ENCODE data around the gene WDR33. TPM values are rescaled to one million over a fixed set of nuclear protein-coding genes. Genes with fewer than 3 reads are reported as not detected.

WDR33 gene
- total and polyA plus RNA-seq, 9 of the 15 experiments (the other 6 are each of a cell fraction or from before 2014, with no cell fraction given), result 24.2 to 57.4 (median 38.4) TPM

DNA sequence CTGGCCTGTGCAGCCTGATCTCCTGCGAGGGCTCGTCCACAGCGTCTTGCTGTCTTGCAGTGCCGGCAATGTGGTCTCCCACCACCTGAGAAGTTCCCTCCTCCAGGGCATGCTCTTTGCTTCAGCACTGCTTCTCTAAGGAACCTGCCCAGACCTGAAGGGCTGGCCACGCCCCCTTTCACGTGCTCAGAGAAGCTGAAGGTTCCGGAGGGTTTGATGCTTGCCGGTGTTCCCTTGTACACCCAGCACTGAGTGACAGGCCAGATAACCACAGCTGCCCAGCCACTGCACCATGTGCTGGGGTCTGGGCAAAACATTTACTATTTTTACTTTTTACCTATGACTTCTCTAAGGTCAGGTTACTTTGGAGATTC, 48.7 kb upstream of the WDR33 start:
- FAIRE-seq (peak; percentile 82), DNase-seq (ENCODE audit: extremely low read depth in 1 of 4, low spot score in 3 of 4) (peak; percentile 69 to 91 (median 72)), ATAC-seq (peak; percentile 62)
- no TSS peak for BruUV-seq (replicated peaks)
- intact Hi-C loops (cut with micrococcal nuclease), result loop anchor here (5.0 kb wide), 3 partner anchors 168 to 373 kb away; partner anchors contain the start of genes SAP130 and UGGT1
- Histone ChIP-seq H2AFZ (ENCODE audit: low read depth, low read length) (peak overlapping the region; percentile 64), H3K4me2 (ENCODE audit: insufficient read depth, low read length) (peak overlapping the region; percentile 36; the same call in 1 of the 2 replicates), H3K79me2 (ENCODE audit: control insufficient read depth, insufficient read depth, low read length) (peaks cover 33% of the 10 kb centered on the region), H3K9me1 (ENCODE audit: control insufficient read depth, insufficient read depth, low read length) (peaks cover 4% of the 10 kb centered on the region), H3K4me3 (no peak overlapping the region), H3K9ac (ENCODE audit: insufficient read depth in 1 of 2, low read depth in 2 of 2, low read length in 2 of 2) (peak overlapping the region; percentile 23 to 79; a peak in 2 of 4 replicates), H3K36me3 (ENCODE audit: control insufficient read depth, insufficient read depth, low read length) (peaks cover 30% of the 10 kb centered on the region), H4K20me1 (replicated peaks; ENCODE audit: control insufficient read depth, insufficient read depth, low read length) (peaks cover 8% of the 10 kb centered on the region; the same call in 1 of the 2 replicates), H3K4me1 (replicated peaks in 1 of 2; ENCODE audit: control insufficient read depth in 2 of 2, insufficient read depth in 2 of 2, low read length in 2 of 2) (peaks cover 28 to 29% of the 10 kb centered on the region in 2 experiments), H3K27ac (ENCODE audit: extremely low read depth, low read depth, low read length) (peak overlapping the region; percentile 36; the same call in 1 of the 3 replicates), H3K9me3 (replicated peaks; ENCODE audit: control insufficient read depth, insufficient read depth, low read depth, low read length) (no peaks in the 10 kb centered on the region), H3K27me3 (ENCODE audit: control insufficient read depth in 2 of 2, insufficient read depth in 2 of 2, low read length in 2 of 2) (no peaks in the 10 kb centered on the region)
- in situ Hi-C loops (cut with MboI), result no loop called here
- WGBS (ENCODE audit: insufficient coverage, low coverage, missing lambda C conversion rate), result 9% methylated on average over 8 of the region's 8 CpGs
- ChIA-PET CTCF (ENCODE audit: low intra/inter-chr PET ratio) (no interaction called here), POLR2A (interaction anchor here (0.6 to 1.1 kb wide), 4 partner anchors 9 to 830 kb away, joined by 3 to 4 read pairs (median 3); no protein-coding TSS in a partner anchor)
- no peak for TF ChIP-seq HDAC2 (IDR thresholded peaks at IDR 0.05)
- no peak for TF ChIP-seq PRPF4 (IDR thresholded peaks at IDR 0.05; ENCODE audit: insufficient read depth, low read depth, low read length, poor library complexity, severe bottlenecking)
- TF ChIP-seq STAG1 (CRISPR knock-in tag; IDR thresholded peaks at IDR 0.05; ENCODE audit: borderline replicate concordance), result no peak
- TF ChIP-seq, protein P1, sequence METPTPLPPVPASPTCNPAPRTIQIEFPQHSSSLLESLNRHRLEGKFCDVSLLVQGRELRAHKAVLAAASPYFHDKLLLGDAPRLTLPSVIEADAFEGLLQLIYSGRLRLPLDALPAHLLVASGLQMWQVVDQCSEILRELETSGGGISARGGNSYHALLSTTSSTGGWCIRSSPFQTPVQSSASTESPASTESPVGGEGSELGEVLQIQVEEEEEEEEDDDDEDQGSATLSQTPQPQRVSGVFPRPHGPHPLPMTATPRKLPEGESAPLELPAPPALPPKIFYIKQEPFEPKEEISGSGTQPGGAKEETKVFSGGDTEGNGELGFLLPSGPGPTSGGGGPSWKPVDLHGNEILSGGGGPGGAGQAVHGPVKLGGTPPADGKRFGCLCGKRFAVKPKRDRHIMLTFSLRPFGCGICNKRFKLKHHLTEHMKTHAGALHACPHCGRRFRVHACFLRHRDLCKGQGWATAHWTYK (CRISPR knock-in tag; IDR thresholded peaks at IDR 0.05), result no peak
- TF ChIP-seq, protein P2, sequence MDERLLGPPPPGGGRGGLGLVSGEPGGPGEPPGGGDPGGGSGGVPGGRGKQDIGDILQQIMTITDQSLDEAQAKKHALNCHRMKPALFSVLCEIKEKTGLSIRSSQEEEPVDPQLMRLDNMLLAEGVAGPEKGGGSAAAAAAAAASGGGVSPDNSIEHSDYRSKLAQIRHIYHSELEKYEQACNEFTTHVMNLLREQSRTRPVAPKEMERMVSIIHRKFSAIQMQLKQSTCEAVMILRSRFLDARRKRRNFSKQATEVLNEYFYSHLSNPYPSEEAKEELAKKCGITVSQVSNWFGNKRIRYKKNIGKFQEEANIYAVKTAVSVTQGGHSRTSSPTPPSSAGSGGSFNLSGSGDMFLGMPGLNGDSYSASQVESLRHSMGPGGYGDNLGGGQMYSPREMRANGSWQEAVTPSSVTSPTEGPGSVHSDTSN (CRISPR knock-in tag; IDR thresholded peaks at IDR 0.05; ENCODE audit: low read depth), result peak; percentile 69
- TF ChIP-seq, protein P2 (tag; conservative IDR thresholded peaks at IDR 0.05; ENCODE audit: low read depth), result peak; percentile 46; the same call in 1 of the 2 replicates
- TF ChIP-seq ZNF224 (CRISPR knock-in tag; IDR thresholded peaks at IDR 0.05), result no peak
- TF ChIP-seq MYC (IDR thresholded peaks at IDR 0.05; ENCODE audit: low read depth, low read length), result peak; percentile 62; the same call in 1 of the 2 replicates
- no peak for TF ChIP-seq MYC (CRISPR knock-in tag; IDR thresholded peaks at IDR 0.05; ENCODE audit: borderline replicate concordance, low read depth)
- peak; percentile 86; the same call in 1 of the 2 replicates for TF ChIP-seq KLF13 (tag; IDR thresholded peaks at IDR 0.05; ENCODE audit: borderline replicate concordance, low read depth)
- TF ChIP-seq, protein P3, sequence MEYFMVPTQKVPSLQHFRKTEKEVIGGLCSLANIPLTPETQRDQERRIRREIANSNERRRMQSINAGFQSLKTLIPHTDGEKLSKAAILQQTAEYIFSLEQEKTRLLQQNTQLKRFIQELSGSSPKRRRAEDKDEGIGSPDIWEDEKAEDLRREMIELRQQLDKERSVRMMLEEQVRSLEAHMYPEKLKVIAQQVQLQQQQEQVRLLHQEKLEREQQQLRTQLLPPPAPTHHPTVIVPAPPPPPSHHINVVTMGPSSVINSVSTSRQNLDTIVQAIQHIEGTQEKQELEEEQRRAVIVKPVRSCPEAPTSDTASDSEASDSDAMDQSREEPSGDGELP (CRISPR knock-in tag; IDR thresholded peaks at IDR 0.05; ENCODE audit: borderline replicate concordance), result 0 out of 2 replicates have a peak, but pooled peaks have one; percentile 33
- no peak for TF ChIP-seq ZNF696 (CRISPR knock-in tag; conservative IDR thresholded peaks at IDR 0.05)
- TF ChIP-seq SREBF1 (IDR thresholded peaks at IDR 0.05; ENCODE audit: borderline replicate concordance, low read depth, low read length), result no peak
- no peak for TF ChIP-seq NFRKB (IDR thresholded peaks at IDR 0.05; ENCODE audit: low read depth)
- TF ChIP-seq SUPT5H (IDR thresholded peaks at IDR 0.05), result no peak
- TF ChIP-seq, protein P4, sequence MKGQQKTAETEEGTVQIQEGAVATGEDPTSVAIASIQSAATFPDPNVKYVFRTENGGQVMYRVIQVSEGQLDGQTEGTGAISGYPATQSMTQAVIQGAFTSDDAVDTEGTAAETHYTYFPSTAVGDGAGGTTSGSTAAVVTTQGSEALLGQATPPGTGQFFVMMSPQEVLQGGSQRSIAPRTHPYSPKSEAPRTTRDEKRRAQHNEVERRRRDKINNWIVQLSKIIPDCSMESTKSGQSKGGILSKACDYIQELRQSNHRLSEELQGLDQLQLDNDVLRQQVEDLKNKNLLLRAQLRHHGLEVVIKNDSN (CRISPR knock-in tag; IDR thresholded peaks at IDR 0.05), result peak; percentile 44; the same call in 1 of the 2 replicates
